22Rv1 (cell line): ENCODE data around the gene H6PD.

Source experiments
- ZFX ChIP-seq: fragments of 450-650 bp; IDR thresholded peaks from 2 replicates; pipeline ENCODE4 v1.6.1; 2017; ENCODE audit warnings: antibody characterized with exemption, borderline replicate concordance
- TF ChIP-seq, protein P1 (sequence below): fragments of 450-650 bp; IDR thresholded peaks from 2 replicates; pipeline ENCODE4 v1.5.1; 2017; ENCODE audit warnings: mild to moderate bottlenecking

DNA sequence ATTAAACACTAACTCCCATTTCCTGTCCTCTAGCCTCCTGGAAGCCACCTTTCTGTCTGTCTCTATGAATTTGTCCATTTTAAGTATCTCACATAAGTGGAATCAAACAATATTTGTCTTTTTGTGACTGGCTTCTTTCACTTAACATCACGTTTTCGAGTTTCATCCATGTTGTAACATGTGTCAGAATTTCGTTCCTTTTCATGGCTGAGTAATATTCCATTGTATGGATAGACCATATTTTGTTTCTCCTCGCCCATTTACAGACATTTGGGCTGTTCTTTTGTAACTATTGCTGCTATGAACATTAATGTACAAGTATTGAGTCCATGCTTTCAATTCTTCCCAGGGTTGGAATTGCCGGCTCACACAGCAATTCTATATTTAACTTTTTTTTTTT lies 15.7 kb upstream of the H6PD start:
- TF ChIP-seq, protein P1, sequence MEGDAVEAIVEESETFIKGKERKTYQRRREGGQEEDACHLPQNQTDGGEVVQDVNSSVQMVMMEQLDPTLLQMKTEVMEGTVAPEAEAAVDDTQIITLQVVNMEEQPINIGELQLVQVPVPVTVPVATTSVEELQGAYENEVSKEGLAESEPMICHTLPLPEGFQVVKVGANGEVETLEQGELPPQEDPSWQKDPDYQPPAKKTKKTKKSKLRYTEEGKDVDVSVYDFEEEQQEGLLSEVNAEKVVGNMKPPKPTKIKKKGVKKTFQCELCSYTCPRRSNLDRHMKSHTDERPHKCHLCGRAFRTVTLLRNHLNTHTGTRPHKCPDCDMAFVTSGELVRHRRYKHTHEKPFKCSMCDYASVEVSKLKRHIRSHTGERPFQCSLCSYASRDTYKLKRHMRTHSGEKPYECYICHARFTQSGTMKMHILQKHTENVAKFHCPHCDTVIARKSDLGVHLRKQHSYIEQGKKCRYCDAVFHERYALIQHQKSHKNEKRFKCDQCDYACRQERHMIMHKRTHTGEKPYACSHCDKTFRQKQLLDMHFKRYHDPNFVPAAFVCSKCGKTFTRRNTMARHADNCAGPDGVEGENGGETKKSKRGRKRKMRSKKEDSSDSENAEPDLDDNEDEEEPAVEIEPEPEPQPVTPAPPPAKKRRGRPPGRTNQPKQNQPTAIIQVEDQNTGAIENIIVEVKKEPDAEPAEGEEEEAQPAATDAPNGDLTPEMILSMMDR, result no peak
- TF ChIP-seq ZFX, result no peak
